Measurements from ENCODE around the gene GPATCH8. TPM values are rescaled to one million over a fixed set of nuclear protein-coding genes. Genes with fewer than 3 reads are reported as not detected.

Gene GPATCH8
- total and polyA plus RNA-seq, 9 of the 15 experiments (the other 6 are each of a cell fraction or from before 2014, with no cell fraction given): 10.6 to 29.6 (median 13.2) TPM

DNA sequence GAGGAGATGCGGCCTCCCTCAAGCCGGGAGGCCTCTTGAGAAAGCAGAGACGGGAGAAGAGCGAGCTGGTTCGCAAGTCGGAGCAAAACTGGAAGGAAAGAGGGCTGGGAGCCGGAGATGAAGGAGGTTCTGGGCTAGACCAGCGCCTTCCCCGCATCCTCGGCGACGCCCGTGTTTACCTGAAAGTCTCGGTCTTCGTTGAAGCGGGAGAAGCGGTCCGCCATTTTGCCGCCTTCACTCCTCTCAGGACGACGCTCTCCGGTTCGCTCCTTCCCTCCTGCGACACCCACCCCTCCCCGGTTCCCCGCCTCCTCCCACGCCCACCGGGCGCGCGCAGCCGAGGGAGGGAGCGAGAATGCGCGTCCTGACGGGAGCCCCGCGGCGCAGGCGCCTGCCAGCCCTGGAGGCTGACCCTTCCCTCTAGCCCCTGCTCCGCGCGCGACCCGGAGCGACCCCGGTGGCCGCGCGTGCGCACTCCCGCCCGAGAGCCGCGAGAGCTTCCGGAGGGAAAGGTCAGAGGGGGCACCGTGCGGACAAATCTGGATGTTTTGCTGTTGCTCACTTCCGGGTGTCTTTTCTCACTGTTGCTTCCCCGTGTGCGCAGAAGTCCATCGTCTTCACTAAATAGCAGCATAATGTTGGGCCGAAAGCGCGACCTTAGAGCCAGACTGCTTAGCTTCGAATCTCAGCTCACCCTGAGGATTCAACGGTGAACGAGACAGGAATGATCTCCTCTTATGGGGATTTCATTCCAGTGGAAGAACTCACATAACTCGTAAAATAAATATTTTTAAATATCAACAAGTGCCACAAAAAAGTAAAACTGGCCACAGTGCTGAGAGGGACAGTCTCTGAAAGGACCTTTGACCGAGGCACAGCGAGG lies at the start of gene GPATCH8 (continued):
- TF ChIP-seq ZNF318 (IDR thresholded peaks at IDR 0.05; ENCODE audit: borderline replicate concordance in 1 of 2, low read depth in 1 of 2) (no peak), RFX7 (CRISPR knock-in tag; IDR thresholded peaks at IDR 0.05) (no peak), ZFPM2 (CRISPR knock-in tag; IDR thresholded peaks at IDR 0.05) (no peak), FOXP4 (CRISPR knock-in tag; IDR thresholded peaks at IDR 0.05; ENCODE audit: borderline replicate concordance) (no peak), RUNX1 (IDR thresholded peaks at IDR 0.05; ENCODE audit: low read depth) (no peak), EGR1 (conservative IDR thresholded peaks at IDR 0.05) (peak; percentile 97), XRCC3 (IDR thresholded peaks at IDR 0.05) (no peak), SMAD1 (IDR thresholded peaks at IDR 0.05; ENCODE audit: low read depth, low read length, partially characterized antibody) (no peak), NELFE (IDR thresholded peaks at IDR 0.05; ENCODE audit: insufficient read depth, insufficient read length) (no peak), SMARCE1 (IDR thresholded peaks at IDR 0.05) (no peak), TOE1 (IDR thresholded peaks at IDR 0.05; ENCODE audit: borderline replicate concordance) (no peak), TOE1 (CRISPR knock-in tag; IDR thresholded peaks at IDR 0.05; ENCODE audit: borderline replicate concordance, low read depth) (no peak)
- TF ChIP-seq, protein P1, sequence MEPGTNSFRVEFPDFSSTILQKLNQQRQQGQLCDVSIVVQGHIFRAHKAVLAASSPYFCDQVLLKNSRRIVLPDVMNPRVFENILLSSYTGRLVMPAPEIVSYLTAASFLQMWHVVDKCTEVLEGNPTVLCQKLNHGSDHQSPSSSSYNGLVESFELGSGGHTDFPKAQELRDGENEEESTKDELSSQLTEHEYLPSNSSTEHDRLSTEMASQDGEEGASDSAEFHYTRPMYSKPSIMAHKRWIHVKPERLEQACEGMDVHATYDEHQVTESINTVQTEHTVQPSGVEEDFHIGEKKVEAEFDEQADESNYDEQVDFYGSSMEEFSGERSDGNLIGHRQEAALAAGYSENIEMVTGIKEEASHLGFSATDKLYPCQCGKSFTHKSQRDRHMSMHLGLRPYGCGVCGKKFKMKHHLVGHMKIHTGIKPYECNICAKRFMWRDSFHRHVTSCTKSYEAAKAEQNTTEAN (CRISPR knock-in tag; IDR thresholded peaks at IDR 0.05): no peak; the same call in 1 of the 2 replicates
- TF ChIP-seq, protein P2, sequence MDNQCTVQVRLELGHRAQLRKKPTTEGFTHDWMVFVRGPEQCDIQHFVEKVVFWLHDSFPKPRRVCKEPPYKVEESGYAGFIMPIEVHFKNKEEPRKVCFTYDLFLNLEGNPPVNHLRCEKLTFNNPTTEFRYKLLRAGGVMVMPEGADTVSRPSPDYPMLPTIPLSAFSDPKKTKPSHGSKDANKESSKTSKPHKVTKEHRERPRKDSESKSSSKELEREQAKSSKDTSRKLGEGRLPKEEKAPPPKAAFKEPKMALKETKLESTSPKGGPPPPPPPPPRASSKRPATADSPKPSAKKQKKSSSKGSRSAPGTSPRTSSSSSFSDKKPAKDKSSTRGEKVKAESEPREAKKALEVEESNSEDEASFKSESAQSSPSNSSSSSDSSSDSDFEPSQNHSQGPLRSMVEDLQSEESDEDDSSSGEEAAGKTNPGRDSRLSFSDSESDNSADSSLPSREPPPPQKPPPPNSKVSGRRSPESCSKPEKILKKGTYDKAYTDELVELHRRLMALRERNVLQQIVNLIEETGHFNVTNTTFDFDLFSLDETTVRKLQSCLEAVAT (IDR thresholded peaks at IDR 0.05): peak; percentile 64 to 76

Data from K562 (cell line).